GM23248 (cell line): Measurements from ENCODE around the gene BAHCC1. TPM values are rescaled to one million over a fixed set of nuclear protein-coding genes. Genes with fewer than 3 reads are reported as not detected.

Experiments used
- DNase-seq: peaks from one replicate; pipeline ENCODE4 v3.0.0-alpha.2; 2015
- H2AFZ ChIP-seq: fragments of 200-600 bp; sonication (generic); 2 replicates; pipeline ENCODE4 v1.6.1; 2016; ENCODE audit warnings: antibody characterized with exemption
- H3F3A ChIP-seq: fragments of 200-600 bp; sonication (generic); 2 replicates; pipeline ENCODE4 v1.6.1; 2016; ENCODE audit warnings: mild to moderate bottlenecking, antibody characterized with exemption, mixed run types; ENCODE audit not compliant: insufficient read depth
- H3K27ac ChIP-seq: fragments of 200-600 bp; sonication (generic); 2 replicates; pipeline ENCODE4 v1.5.1; 2016; ENCODE audit warnings: mild to moderate bottlenecking
- H3K27me3 ChIP-seq: fragments of 200-600 bp; sonication (generic); replicated peaks from 2 replicates; pipeline ENCODE4 v1.6.1; 2016; ENCODE audit warnings: mild to moderate bottlenecking; ENCODE audit not compliant: insufficient read depth
- H3K36me3 ChIP-seq: fragments of 200-600 bp; sonication (generic); 2 replicates; pipeline ENCODE4 v1.6.1; 2016; ENCODE audit warnings: low read depth, mild to moderate bottlenecking
- H3K4me1 ChIP-seq: fragments of 200-600 bp; sonication (generic); 2 replicates; pipeline ENCODE4 v1.6.1; 2016; ENCODE audit warnings: mild to moderate bottlenecking; ENCODE audit not compliant: insufficient read depth
- H3K4me2 ChIP-seq: fragments of 200-600 bp; sonication (generic); one replicate; pipeline ENCODE4 v1.6.1; 2016; ENCODE audit warnings: mild to moderate bottlenecking; ENCODE audit not compliant: unreplicated experiment
- H3K4me3 ChIP-seq: fragments of 200-600 bp; sonication (generic); 2 replicates; pipeline ENCODE4 v1.5.1; 2016; ENCODE audit warnings: mild to moderate bottlenecking
- H3K79me2 ChIP-seq: fragments of 200-600 bp; sonication (generic); 2 replicates; pipeline ENCODE4 v1.6.1; 2016; ENCODE audit warnings: mild to moderate bottlenecking; ENCODE audit not compliant: insufficient read depth
- H3K9ac ChIP-seq: fragments of 200-600 bp; sonication (generic); 2 replicates; pipeline ENCODE4 v1.6.1; 2016; ENCODE audit warnings: mild to moderate bottlenecking
- H3K9me2 ChIP-seq: fragments of 200-600 bp; sonication (generic); 2 replicates; pipeline ENCODE4 v1.6.1; 2016; ENCODE audit warnings: mixed run types, mild to moderate bottlenecking, moderate library complexity; ENCODE audit not compliant: insufficient read depth
- H3K9me3 ChIP-seq: fragments of 200-600 bp; sonication (generic); one replicate; pipeline ENCODE4 v1.6.1; 2017; ENCODE audit warnings: low read depth
- H4K20me1 ChIP-seq: fragments of 200-600 bp; sonication (generic); 2 replicates; pipeline ENCODE4 v1.6.0; 2016; ENCODE audit not compliant: insufficient read depth
- EZH2 ChIP-seq: fragments of 200-600 bp; sonication (generic); IDR thresholded peaks from 2 replicates; pipeline ENCODE4 v1.6.1; 2018; ENCODE audit warnings: antibody characterized with exemption, mild to moderate bottlenecking; ENCODE audit not compliant: insufficient read depth, poor library complexity, severe bottlenecking
- EZH2phosphoT487 ChIP-seq: fragments of 200-600 bp; sonication (generic); IDR thresholded peaks from 2 replicates; pipeline ENCODE4 v1.6.1; 2018; ENCODE audit warnings: antibody characterized with exemption, moderate library complexity, mild to moderate bottlenecking, low read depth; ENCODE audit not compliant: insufficient read depth
- WGBS, 2 experiments: methylation state at CpG; one replicate each; pipeline ENCODE4 v1.1.6; 2015 to 2017; ENCODE audit warnings: low lambda C conversion rate in 2 of 2, low coverage in 1 of 2; ENCODE audit errors: missing lambda C conversion rate in 2 of 2; 5-methylcytosine and 5-hydroxymethylcytosine counted together
- in situ Hi-C: fragments of 300-500 bp; cut with MboI; formaldehyde crosslinking; loops from 2 replicates; pipeline ENCODE4 v1.15.0; 2020
- polyA plus RNA-seq: library from polyadenylated mRNA; unstranded; fragments of >200 nt; fragmentation: Nextera tagmentation; extraction: Ambion mirVana; gene quantifications from 2 replicates; pipeline ENCODE4 v1.2.1, GENCODE V29; 2016
- total RNA-seq: library from RNA; depleted of rRNA; stranded (reverse); fragments of >200 nt; shearing (Covaris generic); gene quantifications from 2 replicates; pipeline ENCODE4 v1.2.3, GENCODE V29; 2014

BAHCC1 gene
- total and polyA plus RNA-seq, 2 experiments from 2014 or later: 1.3 to 3.0 TPM

GRCh38 chr17:81440051-81440471 lies 44.8 kb downstream of the BAHCC1 start:
- Histone ChIP-seq H4K20me1 (no peaks in the 10 kb centered on the region), H3K27me3 (no peaks in the 10 kb centered on the region), H2AFZ (no peak overlapping the region), H3K9me2 (no peaks in the 10 kb centered on the region), H3K9me3 (no peaks in the 10 kb centered on the region), H3K9ac (no peak overlapping the region), H3K4me1 (peaks cover 5% of the 10 kb centered on the region), H3K36me3 (no peaks in the 10 kb centered on the region), H3K27ac (no peak overlapping the region), H3K4me2 (no peak overlapping the region), H3K79me2 (no peaks in the 10 kb centered on the region), H3F3A (no peaks in the 10 kb centered on the region), H3K4me3 (no peak overlapping the region)
- 86 to 93% methylated on average over 13 to 14 of the region's 14 CpGs for WGBS, 2 experiments
- no peak for DNase-seq
- TF ChIP-seq EZH2 (no peak), EZH2phosphoT487 (no peak)
- in situ Hi-C loops: no loop called here

- no peaks in the 10 kb centered on the region for H3F3A ChIP-seq
- H2AFZ ChIP-seq: no peak overlapping the region
- 76 to 80% methylated on average over 22 to 24 of the region's 24 CpGs for WGBS, 2 experiments
Observed at GRCh38 chr17:81440511-81441244, 45.4 kb downstream of the BAHCC1 start.

GRCh38 chr17:81442791-81443190 lies 47.5 kb downstream of the BAHCC1 start:
- 95 to 97% methylated on average over 14 to 17 of the region's 17 CpGs for WGBS, 2 experiments
- Histone ChIP-seq H3K9ac (no peak overlapping the region), H3F3A (no peaks in the 10 kb centered on the region), H2AFZ (no peak overlapping the region), H3K9me2 (no peaks in the 10 kb centered on the region), H3K9me3 (no peaks in the 10 kb centered on the region), H3K79me2 (no peaks in the 10 kb centered on the region), H3K4me3 (no peak overlapping the region), H3K36me3 (no peaks in the 10 kb centered on the region), H3K27me3 (no peaks in the 10 kb centered on the region), H3K4me1 (peaks cover under 1% of the 10 kb centered on the region; the same call in 1 of the 2 replicates), H3K27ac (no peak overlapping the region), H3K4me2 (no peak overlapping the region), H4K20me1 (no peaks in the 10 kb centered on the region)
- no peak for DNase-seq
- in situ Hi-C loops: no loop called here
- TF ChIP-seq EZH2 (no peak), EZH2phosphoT487 (no peak)

More at GRCh38 chr17:81440511-81441244, 45.4 kb downstream of the BAHCC1 start:
- no peak overlapping the region for H3K4me2 ChIP-seq
- H3K79me2 ChIP-seq: no peaks in the 10 kb centered on the region
- in situ Hi-C loops: no loop called here
- no peak for TF ChIP-seq EZH2
- no peak for TF ChIP-seq EZH2phosphoT487
- H3K27ac ChIP-seq: no peak overlapping the region
- no peak overlapping the region for H3K4me3 ChIP-seq
- H3K9me2 ChIP-seq: no peaks in the 10 kb centered on the region
- no peaks in the 10 kb centered on the region for H4K20me1 ChIP-seq
- peak; percentile 13 for DNase-seq
- H3K27me3 ChIP-seq: no peaks in the 10 kb centered on the region
- no peaks in the 10 kb centered on the region for H3K9me3 ChIP-seq
- H3K9ac ChIP-seq: no peak overlapping the region
- peaks cover 5% of the 10 kb centered on the region for H3K4me1 ChIP-seq
- no peaks in the 10 kb centered on the region for H3K36me3 ChIP-seq

GRCh38 chr17:81443269-81443668 lies 48.0 kb downstream of the BAHCC1 start:
- Histone ChIP-seq H3K9me3 (no peaks in the 10 kb centered on the region), H3F3A (no peaks in the 10 kb centered on the region), H3K27ac (no peak overlapping the region), H2AFZ (no peak overlapping the region), H3K4me1 (no peaks in the 10 kb centered on the region), H3K27me3 (no peaks in the 10 kb centered on the region), H3K4me3 (no peak overlapping the region), H4K20me1 (no peaks in the 10 kb centered on the region), H3K9me2 (no peaks in the 10 kb centered on the region), H3K36me3 (no peaks in the 10 kb centered on the region), H3K79me2 (no peaks in the 10 kb centered on the region), H3K9ac (no peak overlapping the region), H3K4me2 (no peak overlapping the region)
- no peak for DNase-seq
- in situ Hi-C loops: no loop called here
- no peak for TF ChIP-seq EZH2phosphoT487
- no peak for TF ChIP-seq EZH2
- WGBS, 2 experiments: 93 to 94% methylated on average over 10 to 18 of the region's 20 CpGs
